Parathyroid adenoma (tissue), 2 donors: ENCODE measurements around the gene ZNF682.
A peak's percentile ranks its signal among the peaks of the same experiment; 100 is the strongest.
"Not testable (repeated sequence)": the region's sequence is repeated elsewhere in the genome, so short reads cannot be mapped to it uniquely, and the experiment has no call there.

ENCODE experiments used
- H2AFZ ChIP-seq: fragments of 300-600 bp; sonication (generic); one replicate; pipeline ENCODE4 v1.7.0; 2017; ENCODE audit warnings: antibody characterized with exemption, mild to moderate bottlenecking
- H3K27ac ChIP-seq: fragments of 300-600 bp; sonication (generic); one replicate; pipeline ENCODE4 v1.7.0; 2017
- H3K27me3 ChIP-seq: fragments of 300-600 bp; sonication (generic); one replicate; pipeline ENCODE4 v1.7.0; 2017; ENCODE audit warnings: low read length; ENCODE audit not compliant: control insufficient read depth, insufficient read depth
- H3K36me3 ChIP-seq: fragments of 300-600 bp; sonication (generic); one replicate; pipeline ENCODE4 v1.7.0; 2017; ENCODE audit warnings: low read length; ENCODE audit not compliant: control insufficient read depth, insufficient read depth
- H3K4me1 ChIP-seq: fragments of 300-600 bp; sonication (generic); one replicate; pipeline ENCODE4 v1.7.0; 2017; ENCODE audit warnings: control low read depth
- H3K4me2 ChIP-seq: fragments of 300-600 bp; sonication (generic); one replicate; pipeline ENCODE4 v1.7.0; 2017; ENCODE audit warnings: low read length
- H3K4me3 ChIP-seq: fragments of 300-600 bp; sonication (generic); one replicate; pipeline ENCODE4 v1.7.0; 2017; ENCODE audit warnings: low read depth, low read length
- H3K79me2 ChIP-seq: fragments of 300-600 bp; sonication (generic); one replicate; pipeline ENCODE4 v1.7.0; 2017; ENCODE audit warnings: control low read depth
- H3K9ac ChIP-seq: fragments of 300-600 bp; sonication (generic); one replicate; pipeline ENCODE4 v1.7.0; 2017; ENCODE audit warnings: mild to moderate bottlenecking
- H3K9me3 ChIP-seq: fragments of 300-600 bp; sonication (generic); one replicate; pipeline ENCODE4 v1.7.0; 2017; ENCODE audit warnings: low read length; ENCODE audit not compliant: control insufficient read depth
- CTCF ChIP-seq: fragments of 300-600 bp; sonication (generic); IDR thresholded peaks from one replicate; pipeline ENCODE4 v1.7.0; 2017; ENCODE audit warnings: antibody characterized with exemption, mild to moderate bottlenecking
- donor health status: primary hyperparathyroidism.

Gene ZNF682

GRCh38 chr19:20039203-20039723 lies at the start of gene ZNF682:
Gene ZNF682 (minus strand): TSS chr19:20039505. CDS start chr19:20039345, 160 bp downstream.
- peak within 1 kb of the TSS; percentile 75 for H3K4me2 ChIP-seq

GRCh38 chr19:20082876-20083275 lies 43.6 kb upstream of the ZNF682 start:
- not testable (repeated sequence) for H3K4me3 ChIP-seq, H3K27me3 ChIP-seq, H3K36me3 ChIP-seq, H3K9me3 ChIP-seq, H3K9ac ChIP-seq
- peak overlapping the region; percentile 91 for H3K27ac ChIP-seq
- H3K4me1 ChIP-seq = peaks cover 28% of the 10 kb centered on the region
- peak overlapping the region; percentile 4 for H2AFZ ChIP-seq
- H3K79me2 ChIP-seq = peaks cover 24% of the 10 kb centered on the region
- peak overlapping the region; percentile 3 for H3K4me2 ChIP-seq

More at GRCh38 chr19:20039203-20039723, at the start of gene ZNF682:
- no peak for TF ChIP-seq CTCF
- H3K27me3 ChIP-seq = no peaks in the 10 kb centered on the region
- no peaks in the 10 kb centered on the region for H3K9me3 ChIP-seq
- peak within 1 kb of the TSS; percentile 77 for H2AFZ ChIP-seq
- peak within 1 kb of the TSS; percentile 76 for H3K4me3 ChIP-seq
- H3K79me2 ChIP-seq = peaks cover 3% of the 10 kb centered on the region
- peaks cover 4% of the 10 kb centered on the region for H3K4me1 ChIP-seq
- H3K27ac ChIP-seq = peak within 1 kb of the TSS; percentile 36
- no peaks in the 10 kb centered on the region for H3K36me3 ChIP-seq
- H3K9ac ChIP-seq = peak within 1 kb of the TSS; percentile 0

- not testable (repeated sequence) for H3K27me3 ChIP-seq, H3K36me3 ChIP-seq, H3K9me3 ChIP-seq, H3K4me2 ChIP-seq, H3K9ac ChIP-seq, H3K4me3 ChIP-seq
- peaks cover 19% of the 10 kb centered on the region for H3K79me2 ChIP-seq
- peaks cover 26% of the 10 kb centered on the region for H3K4me1 ChIP-seq
- peak overlapping the region; percentile 91 for H3K27ac ChIP-seq
- H2AFZ ChIP-seq = peak overlapping the region; percentile 33
Measured at GRCh38 chr19:20082232-20082833, 43.0 kb upstream of the ZNF682 start.

GRCh38 chr19:20080656-20081055 lies 41.4 kb upstream of the ZNF682 start:
- Histone ChIP-seq H3K27me3 (no peaks in the 10 kb centered on the region), H3K9me3 (no peaks in the 10 kb centered on the region), H3K79me2 (peaks cover 17% of the 10 kb centered on the region), H3K36me3 (no peaks in the 10 kb centered on the region), H3K9ac (no peak overlapping the region), H3K4me1 (peaks cover 25% of the 10 kb centered on the region), H3K4me2 (peak overlapping the region; percentile 84), H3K4me3 (peak overlapping the region; percentile 78), H2AFZ (peak overlapping the region; percentile 56), H3K27ac (peak overlapping the region; percentile 91)
- no peak for TF ChIP-seq CTCF

GRCh38 chr19:20079476-20079875 lies 40.2 kb upstream of the ZNF682 start:
- Histone ChIP-seq H3K36me3 (no peaks in the 10 kb centered on the region), H3K79me2 (peaks cover 10% of the 10 kb centered on the region), H3K9me3 (no peaks in the 10 kb centered on the region), H3K27ac (peak overlapping the region; percentile 91), H3K9ac (no peak overlapping the region), H3K4me1 (peaks cover 25% of the 10 kb centered on the region), H3K4me3 (peak overlapping the region; percentile 78), H3K4me2 (peak overlapping the region; percentile 84), H3K27me3 (no peaks in the 10 kb centered on the region), H2AFZ (peak overlapping the region; percentile 40)
- TF ChIP-seq CTCF = no peak
